Activated CD4-positive, alpha-beta memory T cell treated with anti-CD3 and anti-CD28 coated beads, Interleukin-2, amount 10 ng/mL, durations not matched to agents 7 days and 5 days (primary cell): ENCODE data around the gene DDIT4. TPM values are rescaled to one million over a fixed set of nuclear protein-coding genes. Genes with fewer than 3 reads are reported as not detected.
"Not testable (repeated sequence)": the region's sequence is repeated elsewhere in the genome, so short reads cannot be mapped to it uniquely, and the experiment has no call there.

Source experiments
- CTCF ChIA-PET: fragments of 350-600 bp; sonication (Branson Sonifier 250); formaldehyde crosslinking; loops from one replicate; lab custom pipeline; 2021; ENCODE audit warnings: antibody characterized with exemption, inconsistent platforms; lab: Charles Lee
- POLR2A ChIA-PET: fragments of 350-600 bp; sonication (Branson Sonifier 250); formaldehyde crosslinking; loops from one replicate; lab custom pipeline; 2021; ENCODE audit warnings: antibody characterized with exemption; lab: Charles Lee
- DNase-seq: peaks from one replicate; pipeline ENCODE4 v3.0.0-alpha.2; 2020
- H3K27ac Mint-ChIP-seq: one replicate; pipeline ENCODE4 v1.8.0; 2021; ENCODE audit warnings: mild to moderate bottlenecking, mixed read lengths
- H3K27me3 Mint-ChIP-seq: one replicate; pipeline ENCODE4 v1.8.0; 2021; ENCODE audit warnings: mixed read lengths
- H3K36me3 Mint-ChIP-seq: one replicate; pipeline ENCODE4 v1.8.0; 2021; ENCODE audit warnings: low read depth, mixed read lengths
- H3K4me1 Mint-ChIP-seq: one replicate; pipeline ENCODE4 v1.8.0; 2021; ENCODE audit warnings: mixed read lengths
- H3K4me3 Mint-ChIP-seq: one replicate; pipeline ENCODE4 v1.8.0; 2021; ENCODE audit warnings: mild to moderate bottlenecking, mixed read lengths
- H3K9me3 Mint-ChIP-seq: one replicate; pipeline ENCODE4 v1.8.0; 2021; ENCODE audit warnings: mixed read lengths
- total RNA-seq, 2 experiments: library from RNA; stranded (reverse); gene quantifications; one replicate each; pipeline ENCODE4 v1.2.3, GENCODE V29; 2021

DDIT4 gene
- total RNA-seq, 2 experiments from 2014 or later, result 475 to 481 TPM

GRCh38 chr10:72261784-72262404 lies 11.8 kb upstream of the DDIT4 start:
- CTCF ChIA-PET, result interaction anchor here (0.7 to 4.7 kb wide), 11 partner anchors 11 to 136 kb away, joined by 3 to 37 read pairs (median 9); partner anchors contain the start of genes ANAPC16, ASCC1 and DDIT4
- Mint-ChIP-seq H3K36me3 (no peaks in the 10 kb centered on the region), H3K4me1 (peaks cover 58% of the 10 kb centered on the region), H3K27ac (peak overlapping the region; percentile 98), H3K27me3 (no peaks in the 10 kb centered on the region), H3K4me3 (peak overlapping the region; percentile 79), H3K9me3 (no peaks in the 10 kb centered on the region)
- DNase-seq, result no peak
- POLR2A ChIA-PET, result interaction anchor here (1.3 to 6.2 kb wide), 15 partner anchors 8 to 173 kb away, joined by 4 to 145 read pairs (median 19); partner anchors contain the start of genes ANAPC16, ASCC1, DDIT4 and SPOCK2

- H3K9me3 Mint-ChIP-seq, result no peaks in the 10 kb centered on the region
- ChIA-PET CTCF (interaction anchor here (1.3 to 4.6 kb wide), 2 partner anchors 9 to 11 kb away, joined by 3 to 25 read pairs; partner anchors contain the start of gene DDIT4), POLR2A (interaction anchor here (0.9 to 6.2 kb wide), 3 partner anchors 11 to 48 kb away, joined by 3 to 145 read pairs (median 6); partner anchors contain the start of genes ANAPC16, ASCC1 and DDIT4)
- H3K27me3 Mint-ChIP-seq, result no peaks in the 10 kb centered on the region
- H3K27ac Mint-ChIP-seq, result peak overlapping the region; percentile 52
- DNase-seq, result no peak
- H3K4me3 Mint-ChIP-seq, result no peak overlapping the region
- peaks cover 47% of the 10 kb centered on the region for H3K4me1 Mint-ChIP-seq
- no peaks in the 10 kb centered on the region for H3K36me3 Mint-ChIP-seq
These were observed 10.0 kb upstream of the DDIT4 start for GRCh38 chr10:72263613-72264241.

- Mint-ChIP-seq H3K27me3 (no peaks in the 10 kb centered on the region), H3K4me3 (no peak overlapping the region), H3K4me1 (peaks cover 42% of the 10 kb centered on the region), H3K36me3 (no peaks in the 10 kb centered on the region), H3K9me3 (no peaks in the 10 kb centered on the region), H3K27ac (no peak overlapping the region)
- ChIA-PET POLR2A (interaction anchor here (1.7 to 6.2 kb wide), 2 partner anchors 11 to 16 kb away, joined by 6 to 145 read pairs; partner anchors contain the start of gene DDIT4), CTCF (interaction anchor here (0.8 to 1.3 kb wide), 2 partner anchors 11 to 62 kb away, joined by 3 read pairs; no protein-coding TSS in a partner anchor)
- no peak for DNase-seq
These were observed 9.2 kb upstream of the DDIT4 start for GRCh38 chr10:72264536-72264935.

- CTCF ChIA-PET, result interaction anchor here (0.8 to 1.4 kb wide), 3 partner anchors 10 to 72 kb away, joined by 3 to 7 read pairs (median 4); no protein-coding TSS in a partner anchor
- Mint-ChIP-seq H3K27ac (no peak overlapping the region), H3K36me3 (no peaks in the 10 kb centered on the region), H3K9me3 (no peaks in the 10 kb centered on the region), H3K4me3 (no peak overlapping the region), H3K27me3 (no peaks in the 10 kb centered on the region), H3K4me1 (peaks cover 36% of the 10 kb centered on the region)
- POLR2A ChIA-PET, result interaction anchor here (0.8 to 1.1 kb wide), 4 partner anchors 9 to 70 kb away, joined by 3 to 4 read pairs (median 3); no protein-coding TSS in a partner anchor
- DNase-seq, result no peak
These were observed 8.2 kb upstream of the DDIT4 start for GRCh38 chr10:72265508-72265907.

- Mint-ChIP-seq H3K4me3 (no peak overlapping the region), H3K27ac (no peak overlapping the region), H3K36me3 (peaks cover 2% of the 10 kb centered on the region), H3K4me1 (peaks cover 38% of the 10 kb centered on the region), H3K9me3 (no peaks in the 10 kb centered on the region), H3K27me3 (no peaks in the 10 kb centered on the region)
- DNase-seq, result no peak
- ChIA-PET CTCF (interaction anchor here (1.2 to 1.4 kb wide), 2 partner anchors 9 to 71 kb away, joined by 4 to 7 read pairs; no protein-coding TSS in a partner anchor), POLR2A (interaction anchor here (0.8 to 1.1 kb wide), 5 partner anchors 9 to 70 kb away, joined by 3 to 4 read pairs (median 3); no protein-coding TSS in a partner anchor)
These were observed 7.5 kb upstream of the DDIT4 start for GRCh38 chr10:72265990-72266865.

- ChIA-PET CTCF (interaction anchor here (1.3 kb wide), 1 partner anchor 65 kb away, joined by 8 read pairs; no protein-coding TSS in a partner anchor), POLR2A (interaction anchor here (0.6 to 1.2 kb wide), 3 partner anchors 35 to 67 kb away, joined by 3 read pairs; partner anchors contain the start of genes ANAPC16 and ASCC1)
- peaks cover 3% of the 10 kb centered on the region for H3K36me3 Mint-ChIP-seq
- H3K9me3 Mint-ChIP-seq, result no peaks in the 10 kb centered on the region
- no peaks in the 10 kb centered on the region for H3K27me3 Mint-ChIP-seq
- peaks cover 34% of the 10 kb centered on the region for H3K4me1 Mint-ChIP-seq
- H3K4me3 Mint-ChIP-seq, result no peak overlapping the region
- H3K27ac Mint-ChIP-seq, result no peak overlapping the region
- DNase-seq, result no peak
These were observed 6.3 kb upstream of the DDIT4 start for GRCh38 chr10:72267381-72267780.

GRCh38 chr10:72267819-72268399 lies 5.8 kb upstream of the DDIT4 start:
- Mint-ChIP-seq H3K27me3 (no peaks in the 10 kb centered on the region), H3K4me3 (no peak overlapping the region), H3K36me3 (peaks cover 3% of the 10 kb centered on the region), H3K4me1 (peaks cover 38% of the 10 kb centered on the region), H3K27ac (no peak overlapping the region), H3K9me3 (no peaks in the 10 kb centered on the region)
- CTCF ChIA-PET, result interaction anchor here (1.3 kb wide), 1 partner anchor 64 kb away, joined by 8 read pairs; no protein-coding TSS in a partner anchor
- POLR2A ChIA-PET, result interaction anchor here (0.6 to 1.2 kb wide), 3 partner anchors 35 to 66 kb away, joined by 3 read pairs; partner anchors contain the start of genes ANAPC16 and ASCC1
- DNase-seq, result no peak

- peaks cover 39% of the 10 kb centered on the region for H3K4me1 Mint-ChIP-seq
- POLR2A ChIA-PET, result interaction anchor here (0.9 to 2.9 kb wide), 4 partner anchors 21 to 66 kb away, joined by 3 to 11 read pairs (median 3); no protein-coding TSS in a partner anchor
- H3K4me3 Mint-ChIP-seq, H3K27ac Mint-ChIP-seq, H3K27me3 Mint-ChIP-seq, H3K36me3 Mint-ChIP-seq, DNase-seq, H3K9me3 Mint-ChIP-seq, CTCF ChIA-PET: not testable (repeated sequence)
These were observed 5.1 kb upstream of the DDIT4 start for GRCh38 chr10:72268475-72269200.

- Mint-ChIP-seq H3K4me3 (no peak overlapping the region), H3K36me3 (peaks cover 27% of the 10 kb centered on the region), H3K27me3 (no peaks in the 10 kb centered on the region), H3K9me3 (no peaks in the 10 kb centered on the region), H3K4me1 (peaks cover 36% of the 10 kb centered on the region), H3K27ac (no peak overlapping the region)
- ChIA-PET CTCF (interaction anchor here (1.9 kb wide), 1 partner anchor 10 kb away, joined by 6 read pairs; no protein-coding TSS in a partner anchor), POLR2A (interaction anchor here (0.7 to 2.9 kb wide), 5 partner anchors 9 to 56 kb away, joined by 3 to 11 read pairs (median 4); no protein-coding TSS in a partner anchor)
- no peak for DNase-seq
These were observed 3.0 kb upstream of the DDIT4 start for GRCh38 chr10:72270607-72271281.

GRCh38 chr10:72272689-72273409 lies 875 bp upstream of the DDIT4 start:
- peaks cover 40% of the 10 kb centered on the region for H3K36me3 Mint-ChIP-seq
- POLR2A ChIA-PET, result interaction anchor here (0.5 to 7.9 kb wide), 25 partner anchors 10 to 1139 kb away, joined by 3 to 225 read pairs (median 7); partner anchors contain the start of genes ANAPC16 and ASCC1
- CTCF ChIA-PET, result interaction anchor here (0.6 to 7.6 kb wide), 16 partner anchors 10 to 224 kb away, joined by 3 to 89 read pairs (median 10); no protein-coding TSS in a partner anchor
- peaks cover 51% of the 10 kb centered on the region for H3K4me1 Mint-ChIP-seq
- H3K27me3 Mint-ChIP-seq, result no peaks in the 10 kb centered on the region
- H3K4me3 Mint-ChIP-seq, result peak overlapping the region; percentile 100
- peak overlapping the region; percentile 71 for H3K27ac Mint-ChIP-seq
- peak; percentile 54 for DNase-seq
- no peaks in the 10 kb centered on the region for H3K9me3 Mint-ChIP-seq
